HepG2 (cell line): Measurements from ENCODE around the gene MUL1. TPM values are rescaled to one million over a fixed set of nuclear protein-coding genes. Genes with fewer than 3 reads are reported as not detected.

Experiments
- ARHGAP35 ChIP-seq: sonication (generic); formaldehyde crosslinking; IDR thresholded peaks from 2 replicates; pipeline ENCODE4 v1.9.0; 2022; ENCODE audit warnings: mild to moderate bottlenecking, inconsistent platforms, moderate library complexity, missing genetic modification reagents, borderline replicate concordance
- ATAD3A ChIP-seq: sonication (generic); formaldehyde crosslinking; IDR thresholded peaks from 2 replicates; pipeline ENCODE4 v1.4.0; 2020; ENCODE audit warnings: missing genetic modification reagents
- CBX5 ChIP-seq: sonication (generic); formaldehyde crosslinking; IDR thresholded peaks from 2 replicates; pipeline ENCODE4 v1.4.0; 2020; ENCODE audit warnings: missing genetic modification reagents, borderline replicate concordance
- EP300 ChIP-seq, 3 experiments: sonication (generic) in 1 of 3; formaldehyde crosslinking in 1 of 3; IDR thresholded peaks; 2 replicates each; pipeline versions ENCODE4 v1.5.1 to v1.6.1; 2011 to 2020; ENCODE audit warnings: low read depth in 2 of 3, low read length in 2 of 3, borderline replicate concordance in 1 of 3, improper control_type of control experiment in 1 of 3, mild to moderate bottlenecking in 1 of 3, missing genetic modification reagents in 1 of 3, moderate library complexity in 1 of 3
- KDM5A ChIP-seq: fragments of 200-600 bp; sonication (generic); IDR thresholded peaks from 2 replicates; pipeline ENCODE4 v1.7.0; 2018; ENCODE audit warnings: antibody characterized with exemption, mild to moderate bottlenecking, low read length, borderline replicate concordance
- MEIS2 ChIP-seq: sonication (generic); formaldehyde crosslinking; IDR thresholded peaks from 2 replicates; pipeline ENCODE4 v1.9.0; 2021; ENCODE audit warnings: mild to moderate bottlenecking, missing genetic modification reagents
- NFE2L1 ChIP-seq: sonication (generic); formaldehyde crosslinking; IDR thresholded peaks from 2 replicates; pipeline ENCODE4 v1.4.0; 2020; ENCODE audit warnings: missing genetic modification reagents, mild to moderate bottlenecking, borderline replicate concordance
- NR2C2 ChIP-seq: sonication (generic); formaldehyde crosslinking; IDR thresholded peaks from 2 replicates; pipeline ENCODE4 v1.4.0; 2020; ENCODE audit warnings: missing genetic modification reagents, mild to moderate bottlenecking, moderate library complexity, borderline replicate concordance
- PHF21A ChIP-seq: sonication (generic); formaldehyde crosslinking; IDR thresholded peaks from 2 replicates; pipeline ENCODE4 v1.5.0; 2020; ENCODE audit warnings: mild to moderate bottlenecking, missing genetic modification reagents
- RCOR2 ChIP-seq: IDR thresholded peaks from 2 replicates; pipeline ENCODE4 v1.6.1; 2016; ENCODE audit warnings: missing biosample characterization, missing genetic modification reagents
- SRSF4 ChIP-seq: fragments of 200-400 bp; formaldehyde crosslinking; IDR thresholded peaks from one replicate; pipeline ENCODE4 v1.6.1; 2018; ENCODE audit warnings: mild to moderate bottlenecking, low read depth, low read length, moderate library complexity; ENCODE audit not compliant: poor library complexity, severe bottlenecking
- ZBTB38 ChIP-seq: sonication (generic); formaldehyde crosslinking; IDR thresholded peaks from 2 replicates; pipeline ENCODE4 v1.5.1; 2020; ENCODE audit warnings: mild to moderate bottlenecking, missing genetic modification reagents
- ZNF484 ChIP-seq: sonication (generic); formaldehyde crosslinking; IDR thresholded peaks from 2 replicates; pipeline ENCODE4 v1.5.1; 2020; ENCODE audit warnings: mild to moderate bottlenecking, low read depth, missing genetic modification reagents, borderline replicate concordance
- ZNF496 ChIP-seq: sonication (generic); formaldehyde crosslinking; IDR thresholded peaks from 2 replicates; pipeline ENCODE4 v1.8.1; 2023; ENCODE audit warnings: mild to moderate bottlenecking, moderate library complexity, missing genetic modification reagents; ENCODE audit not compliant: insufficient replicate concordance
- ZNF720 ChIP-seq: sonication (generic); formaldehyde crosslinking; IDR thresholded peaks from 2 replicates; pipeline ENCODE4 v1.4.0; 2020; ENCODE audit warnings: missing genetic modification reagents
- polyA plus RNA-seq, 8 experiments: library from polyadenylated mRNA; depleted of rRNA in 3 of 8; stranded (reverse) in 7 of 8; unstranded in 1 of 8; fragments of >200 nt; fragmentation: Illumina TruSeq in 4 of 8; extraction: Trizol in 4 of 8; gene quantifications; 2 replicates each; pipeline versions ENCODE4 v1.2.1 to v1.2.3, GENCODE V29; 2011 to 2016; ENCODE audit warnings: low read depth in 4 of 8, missing spikeins in 1 of 8, mixed read lengths in 1 of 8; ENCODE audit not compliant: insufficient read depth in 1 of 8
- total RNA-seq, 5 experiments: library from RNA; depleted of rRNA; stranded (reverse); fragments of >200 nt; fragmentation: Illumina TruSeq; extraction: Trizol; gene quantifications; 2 replicates each; pipeline ENCODE4 v1.2.3, GENCODE V29; 2016; ENCODE audit warnings: low read depth in 1 of 5
- TF ChIP-seq, protein P1 (sequence below): sonication (generic); formaldehyde crosslinking; IDR thresholded peaks from 2 replicates; pipeline ENCODE4 v1.5.0; 2020; ENCODE audit warnings: mild to moderate bottlenecking, missing genetic modification reagents, borderline replicate concordance
- TF ChIP-seq, protein P2 (sequence below), 2 experiments: sonication (generic) in 1 of 2; formaldehyde crosslinking in 1 of 2; IDR thresholded peaks; 2 replicates each; pipeline versions ENCODE4 v1.4.0 to v1.6.1; 2018 to 2020; ENCODE audit warnings: missing genetic modification reagents in 2 of 2, borderline replicate concordance in 1 of 2, low read depth in 1 of 2, mild to moderate bottlenecking in 1 of 2, missing biosample characterization in 1 of 2
- TF ChIP-seq, protein P3 (sequence below): sonication (generic); formaldehyde crosslinking; IDR thresholded peaks from 2 replicates; pipeline ENCODE4 v1.9.0; 2021; ENCODE audit warnings: missing genetic modification reagents, mild to moderate bottlenecking, borderline replicate concordance
- TF ChIP-seq, protein P4 (sequence below): sonication (generic); formaldehyde crosslinking; IDR thresholded peaks from 2 replicates; pipeline ENCODE4 v1.5.1; 2020; ENCODE audit warnings: mild to moderate bottlenecking, moderate library complexity, missing genetic modification reagents

Gene MUL1
- total and polyA plus RNA-seq, 2 of the 13 experiments (the other 11 are each of a cell fraction or from before 2014, with no cell fraction given): 21.5 to 26.5 TPM

DNA sequence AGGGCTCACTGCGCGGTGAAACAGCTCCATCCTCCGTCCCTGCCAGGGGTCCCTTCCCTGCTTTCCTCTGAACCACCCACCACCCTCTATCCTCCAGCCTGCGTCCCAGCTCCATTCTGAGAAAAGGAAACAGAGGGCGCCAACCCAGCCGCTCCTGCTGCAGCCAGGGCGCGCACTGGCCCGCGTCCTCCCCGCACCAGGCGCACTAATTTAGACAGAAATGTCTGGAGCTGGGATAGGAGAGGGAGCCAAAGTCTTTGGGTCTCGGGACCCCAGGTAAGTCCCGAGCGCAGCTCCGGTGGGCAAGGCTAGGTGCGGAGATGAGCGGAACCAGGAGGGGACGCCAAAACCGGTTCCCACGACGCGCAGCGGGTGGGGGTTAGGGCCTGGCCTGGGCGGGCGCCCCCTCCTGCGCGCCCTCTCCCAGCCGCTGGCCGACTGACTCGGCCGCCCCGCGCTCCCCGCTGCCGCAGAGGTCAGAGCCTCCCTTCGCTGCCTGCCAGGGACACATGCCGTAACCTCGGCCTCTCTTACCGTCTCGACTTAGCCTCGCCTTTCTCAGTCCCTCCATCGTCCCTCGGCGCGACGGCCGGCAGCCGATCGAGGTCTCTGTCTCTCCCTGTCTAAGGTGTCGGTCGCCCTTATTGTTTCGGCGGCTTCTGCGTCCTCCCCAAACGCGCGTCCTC is 24.0 kb downstream of the MUL1 start (continued):
- TF ChIP-seq, protein P1, sequence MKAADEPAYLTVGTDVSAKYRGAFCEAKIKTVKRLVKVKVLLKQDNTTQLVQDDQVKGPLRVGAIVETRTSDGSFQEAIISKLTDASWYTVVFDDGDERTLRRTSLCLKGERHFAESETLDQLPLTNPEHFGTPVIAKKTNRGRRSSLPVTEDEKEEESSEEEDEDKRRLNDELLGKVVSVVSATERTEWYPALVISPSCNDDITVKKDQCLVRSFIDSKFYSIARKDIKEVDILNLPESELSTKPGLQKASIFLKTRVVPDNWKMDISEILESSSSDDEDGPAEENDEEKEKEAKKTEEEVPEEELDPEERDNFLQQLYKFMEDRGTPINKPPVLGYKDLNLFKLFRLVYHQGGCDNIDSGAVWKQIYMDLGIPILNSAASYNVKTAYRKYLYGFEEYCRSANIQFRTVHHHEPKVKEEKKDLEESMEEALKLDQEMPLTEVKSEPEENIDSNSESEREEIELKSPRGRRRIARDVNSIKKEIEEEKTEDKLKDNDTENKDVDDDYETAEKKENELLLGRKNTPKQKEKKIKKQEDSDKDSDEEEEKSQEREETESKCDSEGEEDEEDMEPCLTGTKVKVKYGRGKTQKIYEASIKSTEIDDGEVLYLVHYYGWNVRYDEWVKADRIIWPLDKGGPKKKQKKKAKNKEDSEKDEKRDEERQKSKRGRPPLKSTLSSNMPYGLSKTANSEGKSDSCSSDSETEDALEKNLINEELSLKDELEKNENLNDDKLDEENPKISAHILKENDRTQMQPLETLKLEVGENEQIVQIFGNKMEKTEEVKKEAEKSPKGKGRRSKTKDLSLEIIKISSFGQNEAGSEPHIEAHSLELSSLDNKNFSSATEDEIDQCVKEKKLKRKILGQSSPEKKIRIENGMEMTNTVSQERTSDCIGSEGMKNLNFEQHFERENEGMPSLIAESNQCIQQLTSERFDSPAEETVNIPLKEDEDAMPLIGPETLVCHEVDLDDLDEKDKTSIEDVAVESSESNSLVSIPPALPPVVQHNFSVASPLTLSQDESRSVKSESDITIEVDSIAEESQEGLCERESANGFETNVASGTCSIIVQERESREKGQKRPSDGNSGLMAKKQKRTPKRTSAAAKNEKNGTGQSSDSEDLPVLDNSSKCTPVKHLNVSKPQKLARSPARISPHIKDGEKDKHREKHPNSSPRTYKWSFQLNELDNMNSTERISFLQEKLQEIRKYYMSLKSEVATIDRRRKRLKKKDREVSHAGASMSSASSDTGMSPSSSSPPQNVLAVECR (CRISPR knock-in tag): peak; percentile 45; the same call in 1 of the 2 replicates
- no peak for TF ChIP-seq ATAD3A (CRISPR knock-in tag)
- TF ChIP-seq ZNF720 (CRISPR knock-in tag): no peak
- no peak for TF ChIP-seq EP300 (IDR thresholded peaks at IDR 0.05; ENCODE audit: low read depth in 2 of 2, low read length in 2 of 2)
- TF ChIP-seq EP300 (CRISPR knock-in tag; IDR thresholded peaks at IDR 0.05; ENCODE audit: borderline replicate concordance): no peak
- no peak for TF ChIP-seq PHF21A
- TF ChIP-seq CBX5: no peak
- TF ChIP-seq, protein P2, sequence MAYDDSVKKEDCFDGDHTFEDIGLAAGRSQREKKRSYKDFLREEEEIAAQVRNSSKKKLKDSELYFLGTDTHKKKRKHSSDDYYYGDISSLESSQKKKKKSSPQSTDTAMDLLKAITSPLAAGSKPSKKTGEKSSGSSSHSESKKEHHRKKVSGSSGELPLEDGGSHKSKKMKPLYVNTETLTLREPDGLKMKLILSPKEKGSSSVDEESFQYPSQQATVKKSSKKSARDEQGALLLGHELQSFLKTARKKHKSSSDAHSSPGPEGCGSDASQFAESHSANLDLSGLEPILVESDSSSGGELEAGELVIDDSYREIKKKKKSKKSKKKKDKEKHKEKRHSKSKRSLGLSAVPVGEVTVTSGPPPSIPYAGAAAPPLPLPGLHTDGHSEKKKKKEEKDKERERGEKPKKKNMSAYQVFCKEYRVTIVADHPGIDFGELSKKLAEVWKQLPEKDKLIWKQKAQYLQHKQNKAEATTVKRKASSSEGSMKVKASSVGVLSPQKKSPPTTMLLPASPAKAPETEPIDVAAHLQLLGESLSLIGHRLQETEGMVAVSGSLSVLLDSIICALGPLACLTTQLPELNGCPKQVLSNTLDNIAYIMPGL (CRISPR knock-in tag; IDR thresholded peaks at IDR 0.05; ENCODE audit: borderline replicate concordance in 1 of 2, low read depth in 1 of 2): peak; percentile 84 to 88; a peak in 3 of 4 replicates
- no peak for TF ChIP-seq ZBTB38
- no peak for TF ChIP-seq ZNF496 (CRISPR knock-in tag)
- no peak for TF ChIP-seq SRSF4
- no peak for TF ChIP-seq ARHGAP35 (CRISPR knock-in tag)
- TF ChIP-seq ZNF484 (CRISPR knock-in tag): no peak
- TF ChIP-seq NR2C2 (CRISPR knock-in tag): no peak
- peak; percentile 42; the same call in 1 of the 2 replicates for TF ChIP-seq KDM5A
- TF ChIP-seq RCOR2: no peak
- no peak for TF ChIP-seq NFE2L1 (CRISPR knock-in tag)
- TF ChIP-seq, protein P3, sequence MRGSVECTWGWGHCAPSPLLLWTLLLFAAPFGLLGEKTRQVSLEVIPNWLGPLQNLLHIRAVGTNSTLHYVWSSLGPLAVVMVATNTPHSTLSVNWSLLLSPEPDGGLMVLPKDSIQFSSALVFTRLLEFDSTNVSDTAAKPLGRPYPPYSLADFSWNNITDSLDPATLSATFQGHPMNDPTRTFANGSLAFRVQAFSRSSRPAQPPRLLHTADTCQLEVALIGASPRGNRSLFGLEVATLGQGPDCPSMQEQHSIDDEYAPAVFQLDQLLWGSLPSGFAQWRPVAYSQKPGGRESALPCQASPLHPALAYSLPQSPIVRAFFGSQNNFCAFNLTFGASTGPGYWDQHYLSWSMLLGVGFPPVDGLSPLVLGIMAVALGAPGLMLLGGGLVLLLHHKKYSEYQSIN (CRISPR knock-in tag): no peak
- TF ChIP-seq, protein P4, sequence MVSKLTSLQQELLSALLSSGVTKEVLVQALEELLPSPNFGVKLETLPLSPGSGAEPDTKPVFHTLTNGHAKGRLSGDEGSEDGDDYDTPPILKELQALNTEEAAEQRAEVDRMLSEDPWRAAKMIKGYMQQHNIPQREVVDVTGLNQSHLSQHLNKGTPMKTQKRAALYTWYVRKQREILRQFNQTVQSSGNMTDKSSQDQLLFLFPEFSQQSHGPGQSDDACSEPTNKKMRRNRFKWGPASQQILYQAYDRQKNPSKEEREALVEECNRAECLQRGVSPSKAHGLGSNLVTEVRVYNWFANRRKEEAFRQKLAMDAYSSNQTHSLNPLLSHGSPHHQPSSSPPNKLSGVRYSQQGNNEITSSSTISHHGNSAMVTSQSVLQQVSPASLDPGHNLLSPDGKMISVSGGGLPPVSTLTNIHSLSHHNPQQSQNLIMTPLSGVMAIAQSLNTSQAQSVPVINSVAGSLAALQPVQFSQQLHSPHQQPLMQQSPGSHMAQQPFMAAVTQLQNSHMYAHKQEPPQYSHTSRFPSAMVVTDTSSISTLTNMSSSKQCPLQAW (CRISPR knock-in tag): peak; percentile 30; the same call in 1 of the 2 replicates
- TF ChIP-seq MEIS2 (CRISPR knock-in tag): peak; percentile 60; the same call in 1 of the 2 replicates
